Measurements from ENCODE around the gene CYP1A2.

The CYP1A2 gene

DNA sequence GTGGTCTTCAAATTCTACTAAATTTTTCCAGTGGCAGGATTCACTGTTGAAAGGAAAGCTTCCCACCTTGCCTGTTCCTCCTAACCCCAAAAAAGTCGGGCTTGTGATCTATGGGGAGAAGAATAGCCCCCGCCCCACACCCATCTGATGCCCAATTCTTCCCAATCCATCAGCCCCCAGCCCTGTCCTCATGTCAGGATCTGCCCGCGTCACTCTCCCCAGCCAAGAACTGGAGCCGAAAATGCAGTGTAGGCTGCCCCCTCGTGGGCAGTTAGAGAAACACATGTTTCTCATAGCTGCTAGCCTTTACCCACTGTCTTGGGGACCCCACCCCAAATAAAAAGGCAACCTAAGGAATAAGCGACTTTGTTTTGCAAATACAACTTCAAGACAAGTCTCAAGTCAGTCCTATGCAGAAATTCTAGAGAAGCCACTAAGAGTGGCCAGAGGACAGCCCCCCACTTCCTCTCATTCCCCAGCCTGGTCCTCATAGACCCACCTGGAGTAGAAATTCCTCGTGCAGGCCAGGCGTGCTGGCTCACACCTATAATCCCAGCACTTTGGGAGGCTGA, 20.2 kb downstream of the CYP1A2 start:
- H3K4me3 ChIP-seq (replicated peaks; ENCODE audit: low read depth, low read length) = no peak overlapping the region
- TF ChIP-seq CTCF (IDR thresholded peaks at IDR 0.05; ENCODE audit: low read length, missing control alignments) = peak; percentile 62
- DNase-seq (ENCODE audit: low read depth) = peak; percentile 53

- H3K4me3 ChIP-seq (replicated peaks; ENCODE audit: low read depth, low read length) = no peak overlapping the region
- no peak for TF ChIP-seq CTCF (IDR thresholded peaks at IDR 0.05; ENCODE audit: low read length, missing control alignments)
- no peak for DNase-seq (ENCODE audit: low read depth)
Observed at GRCh38 chr15:74769463-74770025, 20.9 kb downstream of the CYP1A2 start.

GRCh38 chr15:74770211-74770903, 21.7 kb downstream of the CYP1A2 start:
- no peak for DNase-seq (ENCODE audit: low read depth)
- TF ChIP-seq CTCF (IDR thresholded peaks at IDR 0.05; ENCODE audit: low read length, missing control alignments) = no peak
- H3K4me3 ChIP-seq (replicated peaks; ENCODE audit: low read depth, low read length) = no peak overlapping the region

GRCh38 chr15:74773329-74773728, 24.7 kb downstream of the CYP1A2 start:
- no peak for DNase-seq (ENCODE audit: low read depth)
- no peak for TF ChIP-seq CTCF (IDR thresholded peaks at IDR 0.05; ENCODE audit: low read length, missing control alignments)
- no peak overlapping the region for H3K4me3 ChIP-seq (replicated peaks; ENCODE audit: low read depth, low read length)

DNA sequence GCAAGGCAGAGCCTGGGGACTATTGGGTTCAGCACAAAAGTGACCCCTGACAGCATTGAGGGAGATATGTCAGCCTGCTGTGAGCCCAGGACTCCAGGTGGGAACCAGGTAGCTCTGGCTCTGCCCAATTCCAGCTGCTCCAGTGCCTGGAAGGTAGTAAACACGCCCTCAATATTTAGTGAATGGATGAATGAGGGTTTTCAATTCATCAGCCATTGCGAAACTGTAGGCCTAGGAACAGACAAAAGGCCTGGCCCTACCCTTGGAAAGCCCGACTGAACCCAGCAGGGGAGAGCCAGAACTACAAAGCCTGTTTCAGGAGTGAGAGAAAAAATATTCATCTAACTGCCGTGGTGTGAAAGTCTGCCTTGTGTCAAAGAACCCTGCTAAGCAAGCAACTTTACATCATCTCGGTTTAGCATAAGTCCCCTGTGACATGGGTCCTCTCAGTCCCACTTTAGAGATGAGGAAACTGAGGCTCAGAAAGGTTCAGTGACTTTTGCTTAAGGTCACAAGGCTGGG, 25.1 kb downstream of the CYP1A2 start:
- TF ChIP-seq CTCF (IDR thresholded peaks at IDR 0.05; ENCODE audit: low read length, missing control alignments) = no peak
- no peak overlapping the region for H3K4me3 ChIP-seq (replicated peaks; ENCODE audit: low read depth, low read length)
- no peak for DNase-seq (ENCODE audit: low read depth)

DNA sequence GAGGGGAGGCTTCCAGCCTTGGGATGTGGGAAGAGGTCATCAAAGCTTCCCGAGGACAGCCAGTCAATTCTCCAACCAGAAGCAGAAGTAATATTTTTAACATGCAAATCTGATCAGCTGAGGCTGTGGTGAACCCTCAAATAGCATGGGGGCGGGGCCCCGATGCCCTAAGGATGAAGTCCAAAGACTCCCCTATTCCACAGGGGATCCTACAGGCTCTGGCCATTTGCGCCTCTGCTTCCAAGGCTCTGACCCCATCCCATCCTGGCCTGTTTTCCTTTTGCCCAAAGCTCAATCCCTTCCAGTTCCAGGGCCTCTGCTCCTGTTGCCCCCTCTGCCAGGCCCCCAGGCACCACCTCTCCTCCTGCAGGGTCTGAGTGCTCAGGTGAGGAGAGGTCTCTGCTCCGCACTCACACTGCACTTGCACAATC, 26.5 kb downstream of the CYP1A2 start:
- H3K4me3 ChIP-seq (replicated peaks; ENCODE audit: low read depth, low read length) = no peak overlapping the region
- no peak for DNase-seq (ENCODE audit: low read depth)
- no peak for TF ChIP-seq CTCF (IDR thresholded peaks at IDR 0.05; ENCODE audit: low read length, missing control alignments)
